Fibroblast of lung (primary cell): ENCODE measurements around the gene KIAA1958. TPM values are rescaled to one million over a fixed set of nuclear protein-coding genes. Genes with fewer than 3 reads are reported as not detected.

Experiments
- DNase-seq, 2 donors: peaks; one replicate each; pipeline versions ENCODE4 v3.0.0 to v3.0.0-alpha.2; 2010; ENCODE audit warnings: low read depth in 2 of 2
- H2AFZ ChIP-seq: 2 replicates; pipeline ENCODE4 v1.5.1; 2012; ENCODE audit warnings: low read length, control low read depth, inconsistent platforms
- H3K27ac ChIP-seq: 2 replicates; pipeline ENCODE4 v1.5.1; 2011; ENCODE audit warnings: low read length, control low read depth; ENCODE audit not compliant: insufficient read depth
- H3K27me3 ChIP-seq: 2 replicates; pipeline ENCODE4 v1.5.1; 2011; ENCODE audit warnings: mild to moderate bottlenecking, low read length; ENCODE audit not compliant: control insufficient read depth, insufficient read depth
- H3K36me3 ChIP-seq: 2 replicates; pipeline ENCODE4 v1.5.1; 2011; ENCODE audit warnings: low read length; ENCODE audit not compliant: control insufficient read depth, insufficient read depth
- H3K4me1 ChIP-seq: 2 replicates; pipeline ENCODE4 v1.5.1; 2011; ENCODE audit warnings: low read length; ENCODE audit not compliant: control insufficient read depth, insufficient read depth; ENCODE audit errors: extremely low read depth
- H3K4me2 ChIP-seq: 2 replicates; pipeline ENCODE4 v1.5.1; 2011; ENCODE audit warnings: low read length, control low read depth; ENCODE audit not compliant: insufficient read depth; ENCODE audit errors: extremely low read depth
- H3K4me3 ChIP-seq, 4 experiments: fragments of 200-600 bp in 1 of 4; sonication (generic) in 1 of 4; replicated peaks in 1 of 4; 2 replicates each; pipeline ENCODE4 v1.5.1; 2011 to 2016; ENCODE audit warnings: low read length in 4 of 4, low read depth in 3 of 4, mild to moderate bottlenecking in 3 of 4, control low read depth in 2 of 4, inconsistent platforms in 1 of 4, mixed read lengths in 1 of 4; ENCODE audit not compliant: insufficient read depth in 1 of 4; ENCODE audit errors: control extremely low read depth in 1 of 4
- H3K79me2 ChIP-seq: 2 replicates; pipeline ENCODE4 v1.5.1; 2012; ENCODE audit warnings: mild to moderate bottlenecking, low read length, inconsistent platforms; ENCODE audit not compliant: control insufficient read depth, insufficient read depth
- H3K9ac ChIP-seq: 2 replicates; pipeline ENCODE4 v1.5.1; 2011; ENCODE audit warnings: mild to moderate bottlenecking, low read length, control low read depth; ENCODE audit not compliant: insufficient read depth
- H3K9me3 ChIP-seq: 2 replicates; pipeline ENCODE4 v1.5.1; 2012; ENCODE audit warnings: low read depth, low read length; ENCODE audit not compliant: control insufficient read depth, insufficient read depth
- H4K20me1 ChIP-seq: 2 replicates; pipeline ENCODE4 v1.5.1; 2011; ENCODE audit warnings: low read length; ENCODE audit not compliant: control insufficient read depth, insufficient read depth; ENCODE audit errors: extremely low read depth
- CTCF ChIP-seq, 2 donors: IDR thresholded peaks in 1 of 2; conservative IDR thresholded peaks in 1 of 2; 1 replicate in 1 of 2; 2 replicates in 1 of 2; pipeline ENCODE4 v1.5.1; 2011 to 2012; ENCODE audit warnings: low read length in 2 of 2, control low read depth in 1 of 2, inconsistent platforms in 1 of 2, low read depth in 1 of 2, mild to moderate bottlenecking in 1 of 2
- EZH2 ChIP-seq: IDR thresholded peaks from 2 replicates; pipeline ENCODE4 v1.5.1; 2012; ENCODE audit warnings: low read length, control low read depth, mild to moderate bottlenecking; ENCODE audit errors: missing control alignments
- polyA plus RNA-seq, 2 donors: library from polyadenylated mRNA; depleted of rRNA in 1 of 2; stranded (reverse) in 1 of 2; unstranded in 1 of 2; fragments of >200 nt; gene quantifications; 2 replicates each; pipeline ENCODE4 v1.2.1, GENCODE V29; 2011 to 2012; ENCODE audit warnings: missing spikeins in 1 of 2
- total RNA-seq: library from RNA; depleted of rRNA; stranded (reverse); fragments of >200 nt; gene quantifications from 2 replicates; pipeline ENCODE4 v1.2.1, GENCODE V29; 2014

KIAA1958 gene
- total and polyA plus RNA-seq, 2 donors (not counting 1 experiment from before 2014, with no cell fraction given) = 0.75 to 3.0 TPM

GRCh38 chr9:112647596-112647995 lies 161.0 kb downstream of the KIAA1958 start:
- TF ChIP-seq EZH2 (no peak), CTCF (conservative IDR thresholded peaks at IDR 0.05 in 1 of 2, IDR thresholded peaks at IDR 0.05 in 1 of 2; ENCODE audit: low read depth in 1 of 2, low read length in 2 of 2) (no peak)
- no peaks in the 10 kb centered on the region for H3K27me3 ChIP-seq
- H2AFZ ChIP-seq = no peak overlapping the region
- no peaks in the 10 kb centered on the region for H3K79me2 ChIP-seq
- H3K4me3 ChIP-seq = no peak overlapping the region
- no peaks in the 10 kb centered on the region for H3K9me3 ChIP-seq
- no peak overlapping the region for H3K4me2 ChIP-seq
- H3K4me1 ChIP-seq = no peaks in the 10 kb centered on the region
- H3K27ac ChIP-seq = no peak overlapping the region
- H4K20me1 ChIP-seq = no peaks in the 10 kb centered on the region
- no peaks in the 10 kb centered on the region for H3K36me3 ChIP-seq
- no peak overlapping the region for H3K9ac ChIP-seq
- DNase-seq = no peak

- no peak for DNase-seq
- no peak overlapping the region for H3K4me3 ChIP-seq
- no peak overlapping the region for H2AFZ ChIP-seq
- H3K9ac ChIP-seq = no peak overlapping the region
- no peaks in the 10 kb centered on the region for H3K9me3 ChIP-seq
- H3K4me1 ChIP-seq = no peaks in the 10 kb centered on the region
- no peak overlapping the region for H3K27ac ChIP-seq
- H3K4me2 ChIP-seq = no peak overlapping the region
- no peak for TF ChIP-seq CTCF (conservative IDR thresholded peaks at IDR 0.05 in 1 of 2, IDR thresholded peaks at IDR 0.05 in 1 of 2; ENCODE audit: low read depth in 1 of 2, low read length in 2 of 2)
- TF ChIP-seq EZH2 = no peak
- H3K79me2 ChIP-seq = no peaks in the 10 kb centered on the region
- no peaks in the 10 kb centered on the region for H3K36me3 ChIP-seq
- no peaks in the 10 kb centered on the region for H3K27me3 ChIP-seq
- no peaks in the 10 kb centered on the region for H4K20me1 ChIP-seq
Measured at GRCh38 chr9:112648624-112649023, 162.0 kb downstream of the KIAA1958 start.

- Histone ChIP-seq H3K27me3 (no peaks in the 10 kb centered on the region), H3K4me3 (no peak overlapping the region), H3K36me3 (no peaks in the 10 kb centered on the region), H3K9ac (no peak overlapping the region), H3K4me2 (no peak overlapping the region), H4K20me1 (no peaks in the 10 kb centered on the region), H3K79me2 (no peaks in the 10 kb centered on the region), H3K9me3 (no peaks in the 10 kb centered on the region), H3K27ac (no peak overlapping the region), H3K4me1 (no peaks in the 10 kb centered on the region), H2AFZ (no peak overlapping the region)
- TF ChIP-seq CTCF (conservative IDR thresholded peaks at IDR 0.05 in 1 of 2, IDR thresholded peaks at IDR 0.05 in 1 of 2; ENCODE audit: low read depth in 1 of 2, low read length in 2 of 2) = no peak
- TF ChIP-seq EZH2 = no peak
- DNase-seq = no peak
Measured at GRCh38 chr9:112654282-112654681, 167.7 kb downstream of the KIAA1958 start.
